Panc1 (cell line): ENCODE measurements around the gene PDPK1.

Source experiments
- POLR2AphosphoS5 ChIP-seq: IDR thresholded peaks from 2 replicates; pipeline ENCODE4 v1.6.1; 2012; ENCODE audit warnings: mild to moderate bottlenecking, low read depth, low read length, moderate library complexity
- TCF7L2 ChIP-seq: IDR thresholded peaks from 2 replicates; pipeline ENCODE4 v1.6.1; 2011; ENCODE audit warnings: mild to moderate bottlenecking, low read depth, low read length, inconsistent platforms
- TF ChIP-seq, protein P1 (sequence below): fragments of 450-650 bp; IDR thresholded peaks from 2 replicates; pipeline ENCODE4 v1.5.1; 2017; ENCODE audit warnings: mild to moderate bottlenecking
- TF ChIP-seq, protein P2 (sequence below), 2 experiments: IDR thresholded peaks; 2 replicates each; pipeline ENCODE4 v1.6.1; 2011 to 2012; ENCODE audit warnings: low read depth in 2 of 2, control low read depth in 1 of 2, low read length in 1 of 2, mild to moderate bottlenecking in 1 of 2, moderate library complexity in 1 of 2; ENCODE audit not compliant: insufficient read depth in 1 of 2

DNA sequence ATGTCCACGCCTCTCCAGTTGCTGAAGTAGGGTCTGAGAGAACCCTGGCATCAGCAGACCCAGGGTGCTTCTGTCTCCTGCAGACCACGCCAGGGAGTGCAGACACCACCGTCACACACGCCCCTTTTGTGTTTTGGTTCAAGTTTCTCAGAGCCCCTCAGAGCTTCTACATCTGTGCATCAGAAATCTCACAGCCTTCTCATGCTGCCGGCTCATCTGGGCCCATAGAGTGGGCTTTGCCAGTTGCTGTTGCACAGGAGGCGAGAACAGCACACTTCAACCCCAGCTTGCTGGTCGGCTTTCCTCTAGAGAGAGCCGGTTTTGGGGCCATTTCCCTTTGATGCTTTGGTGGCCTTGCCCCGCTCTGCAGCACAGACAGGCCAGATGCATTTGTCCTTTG, 60.9 kb downstream of the PDPK1 start:
- TF ChIP-seq TCF7L2: no peak
- TF ChIP-seq, protein P1, sequence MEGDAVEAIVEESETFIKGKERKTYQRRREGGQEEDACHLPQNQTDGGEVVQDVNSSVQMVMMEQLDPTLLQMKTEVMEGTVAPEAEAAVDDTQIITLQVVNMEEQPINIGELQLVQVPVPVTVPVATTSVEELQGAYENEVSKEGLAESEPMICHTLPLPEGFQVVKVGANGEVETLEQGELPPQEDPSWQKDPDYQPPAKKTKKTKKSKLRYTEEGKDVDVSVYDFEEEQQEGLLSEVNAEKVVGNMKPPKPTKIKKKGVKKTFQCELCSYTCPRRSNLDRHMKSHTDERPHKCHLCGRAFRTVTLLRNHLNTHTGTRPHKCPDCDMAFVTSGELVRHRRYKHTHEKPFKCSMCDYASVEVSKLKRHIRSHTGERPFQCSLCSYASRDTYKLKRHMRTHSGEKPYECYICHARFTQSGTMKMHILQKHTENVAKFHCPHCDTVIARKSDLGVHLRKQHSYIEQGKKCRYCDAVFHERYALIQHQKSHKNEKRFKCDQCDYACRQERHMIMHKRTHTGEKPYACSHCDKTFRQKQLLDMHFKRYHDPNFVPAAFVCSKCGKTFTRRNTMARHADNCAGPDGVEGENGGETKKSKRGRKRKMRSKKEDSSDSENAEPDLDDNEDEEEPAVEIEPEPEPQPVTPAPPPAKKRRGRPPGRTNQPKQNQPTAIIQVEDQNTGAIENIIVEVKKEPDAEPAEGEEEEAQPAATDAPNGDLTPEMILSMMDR: no peak
- TF ChIP-seq POLR2AphosphoS5: no peak
- TF ChIP-seq, protein P2, sequence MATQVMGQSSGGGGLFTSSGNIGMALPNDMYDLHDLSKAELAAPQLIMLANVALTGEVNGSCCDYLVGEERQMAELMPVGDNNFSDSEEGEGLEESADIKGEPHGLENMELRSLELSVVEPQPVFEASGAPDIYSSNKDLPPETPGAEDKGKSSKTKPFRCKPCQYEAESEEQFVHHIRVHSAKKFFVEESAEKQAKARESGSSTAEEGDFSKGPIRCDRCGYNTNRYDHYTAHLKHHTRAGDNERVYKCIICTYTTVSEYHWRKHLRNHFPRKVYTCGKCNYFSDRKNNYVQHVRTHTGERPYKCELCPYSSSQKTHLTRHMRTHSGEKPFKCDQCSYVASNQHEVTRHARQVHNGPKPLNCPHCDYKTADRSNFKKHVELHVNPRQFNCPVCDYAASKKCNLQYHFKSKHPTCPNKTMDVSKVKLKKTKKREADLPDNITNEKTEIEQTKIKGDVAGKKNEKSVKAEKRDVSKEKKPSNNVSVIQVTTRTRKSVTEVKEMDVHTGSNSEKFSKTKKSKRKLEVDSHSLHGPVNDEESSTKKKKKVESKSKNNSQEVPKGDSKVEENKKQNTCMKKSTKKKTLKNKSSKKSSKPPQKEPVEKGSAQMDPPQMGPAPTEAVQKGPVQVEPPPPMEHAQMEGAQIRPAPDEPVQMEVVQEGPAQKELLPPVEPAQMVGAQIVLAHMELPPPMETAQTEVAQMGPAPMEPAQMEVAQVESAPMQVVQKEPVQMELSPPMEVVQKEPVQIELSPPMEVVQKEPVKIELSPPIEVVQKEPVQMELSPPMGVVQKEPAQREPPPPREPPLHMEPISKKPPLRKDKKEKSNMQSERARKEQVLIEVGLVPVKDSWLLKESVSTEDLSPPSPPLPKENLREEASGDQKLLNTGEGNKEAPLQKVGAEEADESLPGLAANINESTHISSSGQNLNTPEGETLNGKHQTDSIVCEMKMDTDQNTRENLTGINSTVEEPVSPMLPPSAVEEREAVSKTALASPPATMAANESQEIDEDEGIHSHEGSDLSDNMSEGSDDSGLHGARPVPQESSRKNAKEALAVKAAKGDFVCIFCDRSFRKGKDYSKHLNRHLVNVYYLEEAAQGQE (IDR thresholded peaks at IDR 0.05; ENCODE audit: insufficient read depth in 1 of 2, low read depth in 2 of 2, low read length in 1 of 2): no peak
